Measurements from ENCODE around the gene DLX6. TPM values are rescaled to one million over a fixed set of nuclear protein-coding genes. Genes with fewer than 3 reads are reported as not detected.

DLX6 gene
- total RNA-seq, 1 donor from 2014 or later, result not detected

DNA sequence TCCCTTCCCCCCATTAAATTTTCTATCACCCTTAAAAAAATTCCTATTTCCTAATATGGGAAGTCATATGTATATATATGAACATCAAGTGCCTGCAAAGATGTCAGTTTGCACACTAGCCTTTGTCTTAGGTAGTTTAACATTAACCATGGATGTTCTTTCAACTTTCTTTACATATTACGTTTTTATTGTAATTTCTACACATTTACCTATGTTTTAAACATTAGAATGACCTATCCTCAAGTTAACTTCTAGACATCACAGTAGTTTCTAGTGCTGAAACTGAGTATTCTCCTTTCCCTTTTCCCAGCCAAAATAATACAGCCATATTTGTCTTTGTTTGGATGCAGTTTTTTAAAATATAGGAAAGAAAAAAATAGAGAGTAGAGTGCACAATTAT lies 5.8 kb downstream of the DLX6 start:
- H3K36me3 ChIP-seq (ENCODE audit: control insufficient read depth, insufficient read depth, low read length), result no peaks in the 10 kb centered on the region
- no peak overlapping the region for H3K4me3 ChIP-seq (ENCODE audit: low read depth, low read length)
- no peak for DNase-seq (ENCODE audit: low read depth)
- TF ChIP-seq, protein P1, sequence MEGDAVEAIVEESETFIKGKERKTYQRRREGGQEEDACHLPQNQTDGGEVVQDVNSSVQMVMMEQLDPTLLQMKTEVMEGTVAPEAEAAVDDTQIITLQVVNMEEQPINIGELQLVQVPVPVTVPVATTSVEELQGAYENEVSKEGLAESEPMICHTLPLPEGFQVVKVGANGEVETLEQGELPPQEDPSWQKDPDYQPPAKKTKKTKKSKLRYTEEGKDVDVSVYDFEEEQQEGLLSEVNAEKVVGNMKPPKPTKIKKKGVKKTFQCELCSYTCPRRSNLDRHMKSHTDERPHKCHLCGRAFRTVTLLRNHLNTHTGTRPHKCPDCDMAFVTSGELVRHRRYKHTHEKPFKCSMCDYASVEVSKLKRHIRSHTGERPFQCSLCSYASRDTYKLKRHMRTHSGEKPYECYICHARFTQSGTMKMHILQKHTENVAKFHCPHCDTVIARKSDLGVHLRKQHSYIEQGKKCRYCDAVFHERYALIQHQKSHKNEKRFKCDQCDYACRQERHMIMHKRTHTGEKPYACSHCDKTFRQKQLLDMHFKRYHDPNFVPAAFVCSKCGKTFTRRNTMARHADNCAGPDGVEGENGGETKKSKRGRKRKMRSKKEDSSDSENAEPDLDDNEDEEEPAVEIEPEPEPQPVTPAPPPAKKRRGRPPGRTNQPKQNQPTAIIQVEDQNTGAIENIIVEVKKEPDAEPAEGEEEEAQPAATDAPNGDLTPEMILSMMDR (IDR thresholded peaks at IDR 0.05; ENCODE audit: insufficient read depth, low read length, poor library complexity, severe bottlenecking), result no peak
- peaks cover 88% of the 10 kb centered on the region for H3K27me3 ChIP-seq (ENCODE audit: control insufficient read depth, insufficient read depth, low read length)

GRCh38 chr7:97011536-97012364 lies 6.4 kb downstream of the DLX6 start:
- no peak for DNase-seq (ENCODE audit: low read depth)
- Histone ChIP-seq H3K27me3 (ENCODE audit: control insufficient read depth, insufficient read depth, low read length) (peaks cover 89% of the 10 kb centered on the region), H3K4me3 (ENCODE audit: low read depth, low read length) (no peak overlapping the region), H3K36me3 (ENCODE audit: control insufficient read depth, insufficient read depth, low read length) (no peaks in the 10 kb centered on the region)
- TF ChIP-seq, protein P1 (IDR thresholded peaks at IDR 0.05; ENCODE audit: insufficient read depth, low read length, poor library complexity, severe bottlenecking), result no peak

- H3K4me3 ChIP-seq (ENCODE audit: low read depth, low read length), result no peak overlapping the region
- H3K27me3 ChIP-seq (ENCODE audit: control insufficient read depth, insufficient read depth, low read length), result peaks cover 89% of the 10 kb centered on the region
- H3K36me3 ChIP-seq (ENCODE audit: control insufficient read depth, insufficient read depth, low read length), result no peaks in the 10 kb centered on the region
- DNase-seq (ENCODE audit: low read depth), result no peak
- TF ChIP-seq, protein P1 (IDR thresholded peaks at IDR 0.05; ENCODE audit: insufficient read depth, low read length, poor library complexity, severe bottlenecking), result no peak
Measured at GRCh38 chr7:97012365-97013133, 7.2 kb downstream of the DLX6 start.

- Histone ChIP-seq H3K27me3 (ENCODE audit: control insufficient read depth, insufficient read depth, low read length) (peaks cover 89% of the 10 kb centered on the region), H3K4me3 (ENCODE audit: low read depth, low read length) (no peak overlapping the region), H3K36me3 (ENCODE audit: control insufficient read depth, insufficient read depth, low read length) (no peaks in the 10 kb centered on the region)
- TF ChIP-seq, protein P1 (IDR thresholded peaks at IDR 0.05; ENCODE audit: insufficient read depth, low read length, poor library complexity, severe bottlenecking), result no peak
- no peak for DNase-seq (ENCODE audit: low read depth)
Measured at GRCh38 chr7:97013134-97013844, 7.9 kb downstream of the DLX6 start.

GRCh38 chr7:97013845-97014134 lies 8.4 kb downstream of the DLX6 start:
- no peak overlapping the region for H3K4me3 ChIP-seq (ENCODE audit: low read depth, low read length)
- TF ChIP-seq, protein P1 (IDR thresholded peaks at IDR 0.05; ENCODE audit: insufficient read depth, low read length, poor library complexity, severe bottlenecking), result no peak
- peaks cover 88% of the 10 kb centered on the region for H3K27me3 ChIP-seq (ENCODE audit: control insufficient read depth, insufficient read depth, low read length)
- DNase-seq (ENCODE audit: low read depth), result no peak
- no peaks in the 10 kb centered on the region for H3K36me3 ChIP-seq (ENCODE audit: control insufficient read depth, insufficient read depth, low read length)
